A549 (cell line): ENCODE results near the gene PILRA. TPM values are rescaled to one million over a fixed set of nuclear protein-coding genes. Genes with fewer than 3 reads are reported as not detected.
"Not testable (repeated sequence)": the region's sequence is repeated elsewhere in the genome, so short reads cannot be mapped to it uniquely, and the experiment has no call there.

Experiments
- ATAC-seq, 2 experiments: fragments of 200-7000 bp in 1 of 2; fragments of >200 bp in 1 of 2; cut with Nextera tagmentation in 1 of 2; cut with Tn5 transposase in 1 of 2; 3 replicates each; pipeline versions ENCODE4 v1.8.0 to v1.9.1; 2018 to 2020; ENCODE audit warnings: mild to moderate bottlenecking in 1 of 2, moderate library complexity in 1 of 2
- CTCF ChIA-PET: fragments of 300-600 bp; sonication (Branson Sonifier 250); formaldehyde crosslinking; extraction: SDS; loops from one replicate; lab custom pipeline; 2021; ENCODE audit warnings: antibody characterized with exemption, inconsistent platforms; lab: Yijun Ruan, JAX
- POLR2A ChIA-PET: fragments of 350-600 bp; formaldehyde crosslinking; extraction: SDS; loops from one replicate; lab custom pipeline; 2021; ENCODE audit warnings: antibody characterized with exemption, inconsistent platforms; lab: Yijun Ruan, JAX
- DNase-seq, 2 experiments: peaks; one replicate each; pipeline versions ENCODE4 v3.0.0 to v3.0.0-alpha.2; 2011 to 2016; ENCODE audit warnings: low read depth in 1 of 2, low spot score in 1 of 2
- FAIRE-seq: peaks from 2 replicates; lab custom pipeline; 2011; peaks lifted over from hg19 to GRCh38; lab: Jason Lieb, UNC
- H3K27ac ChIP-seq, 2 experiments: fragments of >200 bp; sonication (Bioruptor Twin); formaldehyde crosslinking; 3 replicates each; pipeline ENCODE4 v1.5.1; 2016 to 2017
- H3K4me1 ChIP-seq: fragments of >200 bp; sonication (Bioruptor Twin); formaldehyde crosslinking; 3 replicates; pipeline ENCODE4 v1.6.1; 2016
- H3K4me2 ChIP-seq: fragments of >200 bp; sonication (Bioruptor Twin); formaldehyde crosslinking; 3 replicates; pipeline ENCODE4 v1.6.1; 2016
- H3K4me3 ChIP-seq: fragments of >200 bp; sonication (Bioruptor Twin); formaldehyde crosslinking; 3 replicates; pipeline ENCODE4 v1.5.1; 2016
- H3K9me3 ChIP-seq: fragments of >200 bp; sonication (Bioruptor Twin); formaldehyde crosslinking; 3 replicates; pipeline ENCODE4 v1.6.1; 2016
- BHLHE40 ChIP-seq: IDR thresholded peaks from 2 replicates; pipeline ENCODE4 v1.6.1; 2012; ENCODE audit warnings: low read depth, low read length, inconsistent platforms
- CBX2 ChIP-seq: fragments of 200-600 bp; sonication (generic); IDR thresholded peaks from 2 replicates; pipeline ENCODE4 v1.6.1; 2016; ENCODE audit warnings: low read depth, mild to moderate bottlenecking, borderline replicate concordance
- CBX8 ChIP-seq: fragments of 200-600 bp; sonication (generic); IDR thresholded peaks from 2 replicates; pipeline ENCODE4 v1.6.1; 2016
- CHD2 ChIP-seq: fragments of 150-350 bp; IDR thresholded peaks from 2 replicates; pipeline ENCODE4 v1.6.1; 2014; ENCODE audit warnings: low read length; ENCODE audit not compliant: partially characterized antibody
- CHD4 ChIP-seq: fragments of 200-600 bp; sonication (generic); IDR thresholded peaks from 2 replicates; pipeline ENCODE4 v1.6.1; 2016; ENCODE audit warnings: antibody characterized with exemption, mild to moderate bottlenecking, borderline replicate concordance
- EHMT2 ChIP-seq: fragments of 200-600 bp; sonication (generic); IDR thresholded peaks from 2 replicates; pipeline ENCODE4 v1.6.1; 2016; ENCODE audit warnings: antibody characterized with exemption, low read depth, mild to moderate bottlenecking, moderate library complexity
- FOSB ChIP-seq: fragments of 250-450 bp; sonication (Bioruptor Pico); IDR thresholded peaks from 2 replicates; pipeline ENCODE4 v1.5.0; 2020; ENCODE audit warnings: mild to moderate bottlenecking, moderate library complexity
- HDAC2 ChIP-seq: fragments of 200-600 bp; sonication (generic); IDR thresholded peaks from 2 replicates; pipeline ENCODE4 v1.6.1; 2016
- HEYL ChIP-seq: fragments of 250-450 bp; sonication (Bioruptor Pico); IDR thresholded peaks from 2 replicates; pipeline ENCODE4 v1.8.0; 2021; ENCODE audit warnings: mild to moderate bottlenecking, moderate library complexity
- HOXB13 ChIP-seq: fragments of 250-450 bp; sonication (Bioruptor Pico); IDR thresholded peaks from 2 replicates; pipeline ENCODE4 v1.5.0; 2020; ENCODE audit warnings: low read depth, mild to moderate bottlenecking, moderate library complexity
- JUN ChIP-seq, 2 experiments: fragments of >200 bp; sonication (Bioruptor Twin); formaldehyde crosslinking; IDR thresholded peaks; 2 replicates in 1 of 2; 3 replicates in 1 of 2; pipeline ENCODE4 v1.6.1; 2016 to 2017
- JUNB ChIP-seq: fragments of >200 bp; sonication (Bioruptor Twin); formaldehyde crosslinking; IDR thresholded peaks from 2 replicates; pipeline ENCODE4 v1.6.1; 2016
- MAFK ChIP-seq: fragments of 450-650 bp; IDR thresholded peaks from 2 replicates; pipeline ENCODE4 v1.6.1; 2014; ENCODE audit not compliant: partially characterized antibody
- MYC ChIP-seq: IDR thresholded peaks from 2 replicates; pipeline ENCODE4 v1.6.1; 2012; ENCODE audit warnings: mild to moderate bottlenecking, inconsistent platforms, low read length, improper control_type of control experiment, borderline replicate concordance
- NFE2L2 ChIP-seq: fragments of 150-350 bp; conservative IDR thresholded peaks from 2 replicates; pipeline ENCODE4 v1.6.1; 2014; ENCODE audit warnings: low read length
- NPAS2 ChIP-seq: fragments of 250-450 bp; sonication (Bioruptor Pico); IDR thresholded peaks from 2 replicates; pipeline ENCODE4 v1.8.0; 2022; ENCODE audit warnings: mild to moderate bottlenecking, moderate library complexity, borderline replicate concordance
- POLR2A ChIP-seq: IDR thresholded peaks from 2 replicates; pipeline ENCODE4 v1.6.1; 2012; ENCODE audit warnings: mild to moderate bottlenecking, low read length
- RAD21 ChIP-seq, 2 experiments: fragments of >200 bp in 1 of 2; sonication (Bioruptor Twin) in 1 of 2; formaldehyde crosslinking in 1 of 2; IDR thresholded peaks in 1 of 2; conservative IDR thresholded peaks in 1 of 2; 2 replicates in 1 of 2; 3 replicates in 1 of 2; pipeline ENCODE4 v1.6.1; 2012 to 2018; ENCODE audit warnings: inconsistent platforms in 1 of 2
- SMC3 ChIP-seq: fragments of >200 bp; sonication (Bioruptor Twin); formaldehyde crosslinking; IDR thresholded peaks from 3 replicates; pipeline ENCODE4 v1.6.1; 2018; ENCODE audit warnings: inconsistent platforms
- SREBF2 ChIP-seq: fragments of 450-650 bp; IDR thresholded peaks from 2 replicates; pipeline ENCODE4 v1.6.1; 2014; ENCODE audit warnings: mild to moderate bottlenecking, moderate library complexity
- TFCP2L1 ChIP-seq: fragments of 250-450 bp; sonication (Bioruptor Pico); IDR thresholded peaks from 2 replicates; pipeline ENCODE4 v1.5.0; 2021; ENCODE audit warnings: mild to moderate bottlenecking
- ZNF302 ChIP-seq: fragments of 250-450 bp; sonication (Bioruptor Pico); IDR thresholded peaks from 2 replicates; pipeline ENCODE4 v1.9.0; 2021; ENCODE audit warnings: inconsistent platforms, mild to moderate bottlenecking, moderate library complexity
- WGBS: methylation state at CpG from one replicate; pipeline ENCODE4 v1.1.6; 2017; ENCODE audit errors: missing lambda C conversion rate; 5-methylcytosine and 5-hydroxymethylcytosine counted together
- polyA plus RNA-seq, 4 experiments: library from polyadenylated mRNA; depleted of rRNA in 3 of 4; stranded (reverse); fragments of >200 nt; fragmentation: RNase III in 1 of 4; extraction: RNeasy Plus Mini Kit Qiagen cat#74134 plus additional on column Dnase treatment in 1 of 4; gene quantifications; 2 replicates in 3 of 4; 3 replicates in 1 of 4; pipeline ENCODE4 v1.2.3, GENCODE V29; 2011 to 2017
- TF ChIP-seq, protein P1 (sequence below): fragments of 200-600 bp; sonication (generic); IDR thresholded peaks from 2 replicates; pipeline ENCODE4 v1.6.1; 2016; ENCODE audit warnings: antibody characterized with exemption, mild to moderate bottlenecking, moderate library complexity
- TF ChIP-seq, protein P2 (sequence below): fragments of 150-350 bp; IDR thresholded peaks from 2 replicates; pipeline ENCODE4 v1.6.1; 2014; ENCODE audit warnings: low read depth, mild to moderate bottlenecking, low read length
- TF ChIP-seq, protein P3 (sequence below): fragments of >200 bp; sonication (Bioruptor Twin); formaldehyde crosslinking; IDR thresholded peaks from 3 replicates; pipeline ENCODE4 v1.5.1; 2016
- TF ChIP-seq, protein P4 (sequence below): fragments of 450-650 bp; IDR thresholded peaks from 2 replicates; pipeline ENCODE4 v1.6.1; 2014; ENCODE audit warnings: antibody characterized with exemption
- TF ChIP-seq, protein P5 (sequence below): IDR thresholded peaks from 2 replicates; pipeline ENCODE4 v1.6.1; 2012

Gene PILRA
- polyA plus RNA-seq, 2 of the 4 experiments (the other 2 are of a cell fraction): 3.3 to 3.4 TPM

DNA sequence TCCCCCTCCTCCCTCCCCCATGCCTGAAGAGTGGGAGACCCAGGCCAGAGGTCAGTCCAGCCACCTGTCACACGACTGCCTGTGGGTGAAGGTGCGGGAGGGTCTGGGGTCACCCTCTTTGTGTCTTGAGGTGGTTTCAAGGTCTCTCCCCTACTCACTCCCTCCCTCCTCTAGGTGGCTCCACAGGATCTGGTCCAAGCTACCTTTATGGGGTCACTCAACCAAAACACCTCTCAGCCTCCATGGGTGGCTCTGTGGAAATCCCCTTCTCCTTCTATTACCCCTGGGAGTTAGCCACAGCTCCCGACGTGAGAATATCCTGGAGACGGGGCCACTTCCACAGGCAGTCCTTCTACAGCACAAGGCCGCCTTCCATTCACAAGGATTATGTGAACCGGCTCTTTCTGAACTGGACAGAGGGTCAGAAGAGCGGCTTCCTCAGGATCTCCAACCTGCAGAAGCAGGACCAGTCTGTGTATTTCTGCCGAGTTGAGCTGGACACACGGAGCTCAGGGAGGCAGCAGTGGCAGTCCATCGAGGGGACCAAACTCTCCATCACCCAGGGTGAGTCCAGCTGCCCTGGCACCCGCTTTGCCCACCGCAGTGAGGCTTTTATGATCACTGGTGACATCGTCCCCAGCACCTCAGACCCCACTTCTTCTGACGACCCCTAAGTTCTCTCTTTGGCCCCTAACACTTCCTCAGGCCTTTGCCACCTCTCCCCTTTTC is 747 bp downstream of the PILRA start:
- peak in 1 of 2 experiments; percentile 39; a peak in 3 of 6 replicates for ATAC-seq
- peak in 1 of 2 experiments; percentile 18; a peak in 1 of 5 replicates for TF ChIP-seq RAD21 (conservative IDR thresholded peaks at IDR 0.05 in 1 of 2, IDR thresholded peaks at IDR 0.05 in 1 of 2)
- TF ChIP-seq, all 56 proteins: peak for 1; not testable (repeated sequence) for 55
- CTCF ChIA-PET: interaction anchor here (0.6 to 2.2 kb wide), 3 partner anchors 9 to 35 kb away, joined by 3 to 5 read pairs (median 4); no protein-coding TSS in a partner anchor
- FAIRE-seq, H3K4me1 ChIP-seq, H3K27ac ChIP-seq, H3K4me3 ChIP-seq, POLR2A ChIA-PET, H3K9me3 ChIP-seq, DNase-seq, H3K4me2 ChIP-seq: not testable (repeated sequence)
- 77% methylated on average over 15 of the region's 15 CpGs for WGBS

DNA sequence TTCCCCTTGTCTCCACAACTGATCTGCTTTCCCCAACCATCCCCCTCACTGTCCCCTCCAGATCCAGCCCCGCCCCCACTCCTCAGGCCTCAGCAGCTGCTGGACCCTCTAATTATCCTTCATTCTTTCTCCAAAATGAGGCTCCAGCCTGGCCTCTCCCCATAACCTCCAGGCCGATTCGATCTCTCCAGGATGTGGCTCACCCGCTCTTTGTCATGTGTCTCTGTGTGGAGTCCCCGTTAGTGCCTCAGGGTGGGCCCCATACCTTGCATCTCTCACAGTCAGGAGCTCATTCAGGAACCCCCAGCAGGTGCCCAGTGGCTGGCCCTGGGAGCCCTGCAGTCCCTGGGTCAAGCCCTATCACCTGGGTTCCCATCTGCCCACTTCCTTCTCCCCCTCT is 1.3 kb downstream of the PILRA start:
- POLR2A ChIA-PET: interaction anchor here (0.6 kb wide), 1 partner anchor 20 kb away, joined by 3 read pairs; no protein-coding TSS in a partner anchor
- CTCF ChIA-PET: interaction anchor here (0.6 to 2.2 kb wide), 4 partner anchors 10 to 343 kb away, joined by 3 to 5 read pairs (median 4); no protein-coding TSS in a partner anchor

DNA sequence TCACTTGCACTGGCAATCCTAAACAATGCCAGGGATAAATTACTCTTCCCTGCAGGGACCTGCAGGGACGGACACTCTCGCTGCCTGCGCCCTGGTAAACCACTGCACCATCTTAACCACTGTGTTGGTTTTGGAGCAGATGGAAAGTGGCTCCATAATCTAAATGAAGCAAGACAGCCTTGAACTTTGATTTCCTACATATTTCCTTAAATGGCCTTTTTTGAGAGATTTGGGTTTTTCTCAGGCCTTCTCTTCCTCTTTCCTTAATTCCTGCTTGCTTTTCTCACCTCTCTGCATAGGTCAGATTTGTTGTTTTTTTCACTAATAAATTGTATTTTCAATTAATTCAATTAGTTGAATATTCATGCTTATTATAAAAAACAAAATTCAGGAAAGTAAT is 2.8 kb downstream of the PILRA start:
- 98% methylated on average over 3 of the region's 3 CpGs for WGBS
- ATAC-seq: no peak
- no peaks in the 10 kb centered on the region for H3K9me3 ChIP-seq
- no peak overlapping the region for H3K27ac ChIP-seq
- no peak overlapping the region for H3K4me3 ChIP-seq
- ChIA-PET POLR2A (interaction anchor here (0.9 kb wide), 1 partner anchor 29 kb away, joined by 3 read pairs; no protein-coding TSS in a partner anchor), CTCF (interaction anchor here (1.0 to 2.2 kb wide), 3 partner anchors 22 to 32 kb away, joined by 3 to 5 read pairs (median 3); no protein-coding TSS in a partner anchor)
- DNase-seq: no peak
- H3K4me2 ChIP-seq: no peak overlapping the region
- FAIRE-seq: no peak
- H3K4me1 ChIP-seq: peaks cover 7% of the 10 kb centered on the region; the same call in 2 of the 3 replicates
- no peak for TF ChIP-seq TFCP2L1 (CRISPR knock-in tag)
- TF ChIP-seq, protein P1, sequence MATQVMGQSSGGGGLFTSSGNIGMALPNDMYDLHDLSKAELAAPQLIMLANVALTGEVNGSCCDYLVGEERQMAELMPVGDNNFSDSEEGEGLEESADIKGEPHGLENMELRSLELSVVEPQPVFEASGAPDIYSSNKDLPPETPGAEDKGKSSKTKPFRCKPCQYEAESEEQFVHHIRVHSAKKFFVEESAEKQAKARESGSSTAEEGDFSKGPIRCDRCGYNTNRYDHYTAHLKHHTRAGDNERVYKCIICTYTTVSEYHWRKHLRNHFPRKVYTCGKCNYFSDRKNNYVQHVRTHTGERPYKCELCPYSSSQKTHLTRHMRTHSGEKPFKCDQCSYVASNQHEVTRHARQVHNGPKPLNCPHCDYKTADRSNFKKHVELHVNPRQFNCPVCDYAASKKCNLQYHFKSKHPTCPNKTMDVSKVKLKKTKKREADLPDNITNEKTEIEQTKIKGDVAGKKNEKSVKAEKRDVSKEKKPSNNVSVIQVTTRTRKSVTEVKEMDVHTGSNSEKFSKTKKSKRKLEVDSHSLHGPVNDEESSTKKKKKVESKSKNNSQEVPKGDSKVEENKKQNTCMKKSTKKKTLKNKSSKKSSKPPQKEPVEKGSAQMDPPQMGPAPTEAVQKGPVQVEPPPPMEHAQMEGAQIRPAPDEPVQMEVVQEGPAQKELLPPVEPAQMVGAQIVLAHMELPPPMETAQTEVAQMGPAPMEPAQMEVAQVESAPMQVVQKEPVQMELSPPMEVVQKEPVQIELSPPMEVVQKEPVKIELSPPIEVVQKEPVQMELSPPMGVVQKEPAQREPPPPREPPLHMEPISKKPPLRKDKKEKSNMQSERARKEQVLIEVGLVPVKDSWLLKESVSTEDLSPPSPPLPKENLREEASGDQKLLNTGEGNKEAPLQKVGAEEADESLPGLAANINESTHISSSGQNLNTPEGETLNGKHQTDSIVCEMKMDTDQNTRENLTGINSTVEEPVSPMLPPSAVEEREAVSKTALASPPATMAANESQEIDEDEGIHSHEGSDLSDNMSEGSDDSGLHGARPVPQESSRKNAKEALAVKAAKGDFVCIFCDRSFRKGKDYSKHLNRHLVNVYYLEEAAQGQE: no peak
- no peak for TF ChIP-seq JUN (IDR thresholded peaks at IDR 0.05)
- TF ChIP-seq NFE2L2: no peak
- no peak for TF ChIP-seq HOXB13 (CRISPR knock-in tag)
- TF ChIP-seq HDAC2: no peak
- TF ChIP-seq, protein P2, sequence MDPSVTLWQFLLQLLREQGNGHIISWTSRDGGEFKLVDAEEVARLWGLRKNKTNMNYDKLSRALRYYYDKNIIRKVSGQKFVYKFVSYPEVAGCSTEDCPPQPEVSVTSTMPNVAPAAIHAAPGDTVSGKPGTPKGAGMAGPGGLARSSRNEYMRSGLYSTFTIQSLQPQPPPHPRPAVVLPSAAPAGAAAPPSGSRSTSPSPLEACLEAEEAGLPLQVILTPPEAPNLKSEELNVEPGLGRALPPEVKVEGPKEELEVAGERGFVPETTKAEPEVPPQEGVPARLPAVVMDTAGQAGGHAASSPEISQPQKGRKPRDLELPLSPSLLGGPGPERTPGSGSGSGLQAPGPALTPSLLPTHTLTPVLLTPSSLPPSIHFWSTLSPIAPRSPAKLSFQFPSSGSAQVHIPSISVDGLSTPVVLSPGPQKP: no peak
- TF ChIP-seq, protein P3, sequence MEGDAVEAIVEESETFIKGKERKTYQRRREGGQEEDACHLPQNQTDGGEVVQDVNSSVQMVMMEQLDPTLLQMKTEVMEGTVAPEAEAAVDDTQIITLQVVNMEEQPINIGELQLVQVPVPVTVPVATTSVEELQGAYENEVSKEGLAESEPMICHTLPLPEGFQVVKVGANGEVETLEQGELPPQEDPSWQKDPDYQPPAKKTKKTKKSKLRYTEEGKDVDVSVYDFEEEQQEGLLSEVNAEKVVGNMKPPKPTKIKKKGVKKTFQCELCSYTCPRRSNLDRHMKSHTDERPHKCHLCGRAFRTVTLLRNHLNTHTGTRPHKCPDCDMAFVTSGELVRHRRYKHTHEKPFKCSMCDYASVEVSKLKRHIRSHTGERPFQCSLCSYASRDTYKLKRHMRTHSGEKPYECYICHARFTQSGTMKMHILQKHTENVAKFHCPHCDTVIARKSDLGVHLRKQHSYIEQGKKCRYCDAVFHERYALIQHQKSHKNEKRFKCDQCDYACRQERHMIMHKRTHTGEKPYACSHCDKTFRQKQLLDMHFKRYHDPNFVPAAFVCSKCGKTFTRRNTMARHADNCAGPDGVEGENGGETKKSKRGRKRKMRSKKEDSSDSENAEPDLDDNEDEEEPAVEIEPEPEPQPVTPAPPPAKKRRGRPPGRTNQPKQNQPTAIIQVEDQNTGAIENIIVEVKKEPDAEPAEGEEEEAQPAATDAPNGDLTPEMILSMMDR: no peak
- no peak for TF ChIP-seq HEYL (CRISPR knock-in tag)
- TF ChIP-seq FOSB: no peak
- no peak for TF ChIP-seq JUNB

More for the DNA sequence above, 1.3 kb downstream of the PILRA start:
- H3K27ac ChIP-seq: no peak overlapping the region
- no peak for TF ChIP-seq CHD2
- TF ChIP-seq MAFK: no peak
- TF ChIP-seq ZNF302 (CRISPR knock-in tag): no peak
- no peak for TF ChIP-seq NPAS2
- no peak for TF ChIP-seq HEYL (CRISPR knock-in tag)
- TF ChIP-seq EHMT2: no peak
- no peak for TF ChIP-seq SREBF2
- no peak for TF ChIP-seq JUNB
- TF ChIP-seq, protein P4, sequence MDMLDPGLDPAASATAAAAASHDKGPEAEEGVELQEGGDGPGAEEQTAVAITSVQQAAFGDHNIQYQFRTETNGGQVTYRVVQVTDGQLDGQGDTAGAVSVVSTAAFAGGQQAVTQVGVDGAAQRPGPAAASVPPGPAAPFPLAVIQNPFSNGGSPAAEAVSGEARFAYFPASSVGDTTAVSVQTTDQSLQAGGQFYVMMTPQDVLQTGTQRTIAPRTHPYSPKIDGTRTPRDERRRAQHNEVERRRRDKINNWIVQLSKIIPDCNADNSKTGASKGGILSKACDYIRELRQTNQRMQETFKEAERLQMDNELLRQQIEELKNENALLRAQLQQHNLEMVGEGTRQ: no peak
- no peak for TF ChIP-seq RAD21 (conservative IDR thresholded peaks at IDR 0.05 in 1 of 2, IDR thresholded peaks at IDR 0.05 in 1 of 2)
- TF ChIP-seq, protein P5, sequence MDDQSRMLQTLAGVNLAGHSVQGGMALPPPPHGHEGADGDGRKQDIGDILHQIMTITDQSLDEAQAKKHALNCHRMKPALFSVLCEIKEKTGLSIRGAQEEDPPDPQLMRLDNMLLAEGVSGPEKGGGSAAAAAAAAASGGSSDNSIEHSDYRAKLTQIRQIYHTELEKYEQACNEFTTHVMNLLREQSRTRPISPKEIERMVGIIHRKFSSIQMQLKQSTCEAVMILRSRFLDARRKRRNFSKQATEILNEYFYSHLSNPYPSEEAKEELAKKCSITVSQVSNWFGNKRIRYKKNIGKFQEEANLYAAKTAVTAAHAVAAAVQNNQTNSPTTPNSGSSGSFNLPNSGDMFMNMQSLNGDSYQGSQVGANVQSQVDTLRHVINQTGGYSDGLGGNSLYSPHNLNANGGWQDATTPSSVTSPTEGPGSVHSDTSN: no peak
- no peak for TF ChIP-seq MYC
- TF ChIP-seq POLR2A: no peak
- no peak for TF ChIP-seq SMC3
- no peak for TF ChIP-seq CHD4
- no peak for TF ChIP-seq CBX8
- no peak for TF ChIP-seq CBX2
- no peak for TF ChIP-seq BHLHE40
- TF ChIP-seq, all 56 proteins: peak for 0
- Histone ChIP-seq H3K4me2 (no peak overlapping the region), H3K9me3 (no peaks in the 10 kb centered on the region), H3K4me3 (no peak overlapping the region), H3K4me1 (peaks cover 7% of the 10 kb centered on the region; the same call in 2 of the 3 replicates)
- no peak for ATAC-seq
- 70% methylated on average over 5 of the region's 5 CpGs for WGBS
- no peak for FAIRE-seq
- no peak for DNase-seq
